ENCODE results near the gene SPAG8.

Gene SPAG8

DNA sequence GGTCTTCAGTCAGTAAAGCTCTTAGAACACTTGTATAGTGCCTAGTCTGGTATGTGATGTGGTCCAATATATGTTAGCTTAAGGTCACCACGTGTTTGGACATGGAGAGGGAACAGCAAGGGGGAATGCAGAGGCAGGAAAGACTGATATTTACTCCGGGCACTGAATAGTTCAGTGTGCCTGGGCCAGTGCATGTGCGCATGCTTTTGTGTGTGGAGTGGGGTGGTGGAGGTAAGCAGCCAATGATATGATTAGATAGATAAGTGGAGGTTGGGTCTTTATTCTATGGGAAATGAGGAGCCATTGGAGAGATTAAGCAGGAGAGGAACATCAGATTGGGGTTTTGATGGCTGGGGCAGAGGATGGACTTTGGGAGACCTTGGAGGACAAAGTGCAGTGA is 44.1 kb upstream of the SPAG8 start:
- Histone ChIP-seq H4K20me1 (ENCODE audit: insufficient read depth, low read length) (no peaks in the 10 kb centered on the region; the same call in 1 of the 2 replicates), H3K79me2 (ENCODE audit: insufficient read depth, low read length) (no peaks in the 10 kb centered on the region), H3K9me3 (ENCODE audit: insufficient read depth, low read length, severe bottlenecking) (no peaks in the 10 kb centered on the region), H3K27ac (ENCODE audit: low read length) (no peak overlapping the region), H3K27me3 (ENCODE audit: insufficient read depth, low read length, poor library complexity) (no peaks in the 10 kb centered on the region), H3K4me2 (ENCODE audit: insufficient read depth, low read length) (no peak overlapping the region), H2AFZ (ENCODE audit: low read depth, low read length) (no peak overlapping the region), H3K36me3 (ENCODE audit: insufficient read depth, low read length) (no peaks in the 10 kb centered on the region), H3K9ac (ENCODE audit: low read depth, low read length) (no peak overlapping the region), H3K4me1 (ENCODE audit: insufficient read depth, low read length) (no peaks in the 10 kb centered on the region), H3K4me3 (ENCODE audit: low read depth in 1 of 2, low read length in 2 of 2) (no peak overlapping the region)
- no peak for DNase-seq
- ATAC-seq (ENCODE audit: insufficient read depth, low read depth), result no peak
- TF ChIP-seq, protein P1, sequence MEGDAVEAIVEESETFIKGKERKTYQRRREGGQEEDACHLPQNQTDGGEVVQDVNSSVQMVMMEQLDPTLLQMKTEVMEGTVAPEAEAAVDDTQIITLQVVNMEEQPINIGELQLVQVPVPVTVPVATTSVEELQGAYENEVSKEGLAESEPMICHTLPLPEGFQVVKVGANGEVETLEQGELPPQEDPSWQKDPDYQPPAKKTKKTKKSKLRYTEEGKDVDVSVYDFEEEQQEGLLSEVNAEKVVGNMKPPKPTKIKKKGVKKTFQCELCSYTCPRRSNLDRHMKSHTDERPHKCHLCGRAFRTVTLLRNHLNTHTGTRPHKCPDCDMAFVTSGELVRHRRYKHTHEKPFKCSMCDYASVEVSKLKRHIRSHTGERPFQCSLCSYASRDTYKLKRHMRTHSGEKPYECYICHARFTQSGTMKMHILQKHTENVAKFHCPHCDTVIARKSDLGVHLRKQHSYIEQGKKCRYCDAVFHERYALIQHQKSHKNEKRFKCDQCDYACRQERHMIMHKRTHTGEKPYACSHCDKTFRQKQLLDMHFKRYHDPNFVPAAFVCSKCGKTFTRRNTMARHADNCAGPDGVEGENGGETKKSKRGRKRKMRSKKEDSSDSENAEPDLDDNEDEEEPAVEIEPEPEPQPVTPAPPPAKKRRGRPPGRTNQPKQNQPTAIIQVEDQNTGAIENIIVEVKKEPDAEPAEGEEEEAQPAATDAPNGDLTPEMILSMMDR (IDR thresholded peaks at IDR 0.05; ENCODE audit: borderline replicate concordance, extremely low read depth, low read length, poor library complexity, severe bottlenecking), result no peak
- TF ChIP-seq EZH2 (IDR thresholded peaks at IDR 0.05; ENCODE audit: borderline replicate concordance, low read depth, low read length, severe bottlenecking), result no peak

DNA sequence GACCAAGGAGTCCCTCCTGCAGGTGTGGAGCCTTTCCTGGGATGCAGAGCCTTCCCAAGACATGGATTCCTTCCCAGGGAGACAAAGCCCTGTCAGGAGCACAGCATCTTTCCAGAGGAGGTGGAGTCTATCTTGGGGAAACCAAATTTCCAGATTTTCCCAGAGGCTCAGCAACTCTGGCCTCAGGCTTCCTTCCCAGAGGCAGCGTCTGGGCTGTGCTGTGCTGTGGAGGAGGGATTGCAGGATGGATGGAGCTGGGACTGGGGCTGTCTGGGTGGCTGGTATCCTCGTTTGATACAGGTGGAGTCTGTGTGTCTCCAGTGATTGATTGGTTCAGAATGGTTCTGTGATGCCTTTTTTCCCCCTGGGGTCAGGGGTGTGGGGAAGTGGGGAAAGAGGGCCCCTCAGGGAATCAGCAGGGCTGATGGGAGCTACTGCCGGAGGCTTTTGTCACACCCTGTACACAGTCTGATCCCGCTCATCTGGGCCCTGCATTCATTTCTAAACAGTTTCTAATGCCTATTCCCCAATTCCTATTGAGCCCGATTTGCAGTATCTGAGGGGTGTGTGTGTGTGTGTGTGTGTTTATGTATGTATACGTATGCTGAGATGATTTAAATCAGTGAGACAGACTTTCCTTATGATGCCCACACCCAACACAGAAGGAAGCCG is 42.2 kb upstream of the SPAG8 start:
- H3K9me3 ChIP-seq (ENCODE audit: insufficient read depth, low read length, severe bottlenecking), result no peaks in the 10 kb centered on the region
- H3K27me3 ChIP-seq (ENCODE audit: insufficient read depth, low read length, poor library complexity), result no peaks in the 10 kb centered on the region
- H3K4me1 ChIP-seq (ENCODE audit: insufficient read depth, low read length), result no peaks in the 10 kb centered on the region
- no peak for TF ChIP-seq EZH2 (IDR thresholded peaks at IDR 0.05; ENCODE audit: borderline replicate concordance, low read depth, low read length, severe bottlenecking)
- TF ChIP-seq, protein P1 (IDR thresholded peaks at IDR 0.05; ENCODE audit: borderline replicate concordance, extremely low read depth, low read length, poor library complexity, severe bottlenecking), result no peak
- H2AFZ ChIP-seq (ENCODE audit: low read depth, low read length), result no peak overlapping the region
- no peak overlapping the region for H3K9ac ChIP-seq (ENCODE audit: low read depth, low read length)
- ATAC-seq (ENCODE audit: insufficient read depth, low read depth), result no peak
- no peaks in the 10 kb centered on the region; the same call in 1 of the 2 replicates for H4K20me1 ChIP-seq (ENCODE audit: insufficient read depth, low read length)
- no peaks in the 10 kb centered on the region for H3K36me3 ChIP-seq (ENCODE audit: insufficient read depth, low read length)
- no peak for DNase-seq
- H3K4me2 ChIP-seq (ENCODE audit: insufficient read depth, low read length), result no peak overlapping the region
- no peak overlapping the region for H3K27ac ChIP-seq (ENCODE audit: low read length)
- H3K4me3 ChIP-seq (ENCODE audit: low read depth in 1 of 2, low read length in 2 of 2), result no peak overlapping the region
- H3K79me2 ChIP-seq (ENCODE audit: insufficient read depth, low read length), result no peaks in the 10 kb centered on the region

DNA sequence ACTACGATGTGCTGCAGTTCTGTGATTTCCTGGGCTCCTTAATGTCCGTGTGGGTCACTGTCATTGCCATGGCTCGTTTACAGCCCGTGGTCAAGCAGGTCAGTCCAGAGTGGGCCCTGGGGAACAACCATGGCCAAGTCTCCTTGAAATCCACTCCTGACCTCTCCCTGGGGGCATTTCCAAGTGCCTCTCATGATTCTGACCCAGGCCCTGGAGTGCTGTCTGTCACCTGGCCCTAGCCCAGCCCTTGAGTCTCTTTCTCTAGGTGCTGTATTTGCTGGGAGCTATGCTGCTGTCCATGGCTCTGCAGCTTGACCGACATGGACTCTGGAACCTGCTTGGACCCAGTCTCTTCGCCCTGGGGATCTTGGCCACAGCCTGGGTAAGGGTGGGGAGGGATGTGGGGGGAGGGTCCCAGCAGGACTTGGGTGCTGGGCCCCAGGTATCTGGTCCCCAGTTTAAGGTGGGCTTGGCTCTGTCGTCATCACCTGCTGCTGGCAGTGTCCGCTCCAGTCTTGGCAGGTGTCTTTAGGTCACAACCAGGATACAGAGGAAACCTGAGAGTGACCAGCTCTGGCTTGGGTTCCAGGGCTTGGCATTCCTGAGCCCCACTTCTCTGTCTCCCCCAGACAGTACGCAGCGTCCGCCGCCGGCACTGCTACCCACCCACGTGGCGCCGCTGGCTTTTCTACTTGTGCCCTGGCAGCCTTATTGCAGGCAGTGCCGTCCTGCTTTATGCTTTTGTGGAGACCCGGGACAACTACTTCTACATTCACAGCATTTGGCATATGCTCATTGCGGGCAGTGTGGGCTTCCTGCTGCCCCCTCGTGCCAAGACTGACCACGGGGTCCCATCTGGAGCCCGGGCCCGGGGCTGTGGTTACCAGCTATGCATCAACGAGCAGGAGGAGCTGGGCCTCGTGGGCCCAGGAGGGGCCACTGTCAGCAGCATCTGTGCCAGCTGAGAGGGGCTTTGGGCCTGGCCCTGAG is 41.1 kb upstream of the SPAG8 start:
- Histone ChIP-seq H3K79me2 (ENCODE audit: insufficient read depth, low read length) (no peaks in the 10 kb centered on the region), H3K36me3 (ENCODE audit: insufficient read depth, low read length) (no peaks in the 10 kb centered on the region), H3K9ac (ENCODE audit: low read depth, low read length) (no peak overlapping the region), H4K20me1 (ENCODE audit: insufficient read depth, low read length) (no peaks in the 10 kb centered on the region; the same call in 1 of the 2 replicates), H3K4me3 (ENCODE audit: low read depth in 1 of 2, low read length in 2 of 2) (no peak overlapping the region), H3K9me3 (ENCODE audit: insufficient read depth, low read length, severe bottlenecking) (no peaks in the 10 kb centered on the region), H3K4me2 (ENCODE audit: insufficient read depth, low read length) (no peak overlapping the region), H2AFZ (ENCODE audit: low read depth, low read length) (no peak overlapping the region), H3K27ac (ENCODE audit: low read length) (no peak overlapping the region), H3K27me3 (ENCODE audit: insufficient read depth, low read length, poor library complexity) (no peaks in the 10 kb centered on the region), H3K4me1 (ENCODE audit: insufficient read depth, low read length) (no peaks in the 10 kb centered on the region)
- DNase-seq (no peak), ATAC-seq (ENCODE audit: insufficient read depth, low read depth) (no peak)
- no peak for TF ChIP-seq EZH2 (IDR thresholded peaks at IDR 0.05; ENCODE audit: borderline replicate concordance, low read depth, low read length, severe bottlenecking)
- TF ChIP-seq, protein P1 (IDR thresholded peaks at IDR 0.05; ENCODE audit: borderline replicate concordance, extremely low read depth, low read length, poor library complexity, severe bottlenecking), result no peak

All from DND-41 (cell line).